CD4-positive, alpha-beta T cell (primary cell): ENCODE data around the gene PPFIBP2. TPM values are rescaled to one million over a fixed set of nuclear protein-coding genes. Genes with fewer than 3 reads are reported as not detected.

Experiments used
- ATAC-seq: fragments of 200-7000 bp; cut with Tn5 transposase; one replicate; pipeline ENCODE4 v1.10.0; 2022; ENCODE audit warnings: mild to moderate bottlenecking; ENCODE audit not compliant: poor library complexity
- CTCF ChIA-PET: fragments of 350-600 bp; sonication (Branson Sonifier 250); formaldehyde crosslinking; loops from one replicate; lab custom pipeline; 2021; ENCODE audit warnings: antibody characterized with exemption, inconsistent platforms; lab: Charles Lee
- POLR2A ChIA-PET: fragments of 350-600 bp; sonication (Branson Sonifier 250); formaldehyde crosslinking; loops from one replicate; lab custom pipeline; 2021; ENCODE audit warnings: antibody characterized with exemption, inconsistent platforms; lab: Charles Lee
- DNase-seq, 14 experiments: peaks; one replicate each; pipeline ENCODE4 v3.0.0-alpha.2; 2013 to 2020; ENCODE audit warnings: mixed read lengths in 2 of 14
- H3K27ac ChIP-seq, 2 donors: one replicate each; pipeline versions ENCODE4 v1.5.1 to v1.7.0; 2013; ENCODE audit warnings: low read length in 2 of 2, low read depth in 1 of 2, mild to moderate bottlenecking in 1 of 2
- H3K27me3 ChIP-seq, 2 experiments: 1 replicate in 1 of 2; 2 replicates in 1 of 2; pipeline versions ENCODE4 v1.6.1 to v1.7.0; 2013; ENCODE audit warnings: low read length in 2 of 2, control low read depth in 1 of 2, mild to moderate bottlenecking in 1 of 2, moderate library complexity in 1 of 2; ENCODE audit not compliant: insufficient read depth in 2 of 2, control insufficient read depth in 1 of 2
- H3K36me3 ChIP-seq: one replicate; pipeline ENCODE4 v1.6.1; 2013; ENCODE audit warnings: low read length, control low read depth; ENCODE audit not compliant: insufficient read depth
- H3K4me1 ChIP-seq: one replicate; pipeline ENCODE4 v1.6.1; 2013; ENCODE audit warnings: low read length, control low read depth; ENCODE audit not compliant: insufficient read depth
- H3K4me3 ChIP-seq: one replicate; pipeline ENCODE4 v1.5.1; 2013; ENCODE audit warnings: mild to moderate bottlenecking, low read length, moderate library complexity
- H3K9me3 ChIP-seq, 2 experiments: 1 replicate in 1 of 2; 2 replicates in 1 of 2; pipeline versions ENCODE4 v1.6.1 to v1.7.0; 2013; ENCODE audit warnings: low read length in 2 of 2, mild to moderate bottlenecking in 2 of 2, control low read depth in 1 of 2, moderate library complexity in 1 of 2; ENCODE audit not compliant: control insufficient read depth in 1 of 2, insufficient read depth in 1 of 2
- H3K27ac Mint-ChIP-seq: one replicate; pipeline ENCODE4 v1.8.0; 2020; ENCODE audit warnings: mixed read lengths
- H3K27me3 Mint-ChIP-seq: one replicate; pipeline ENCODE4 v1.8.0; 2021; ENCODE audit warnings: mixed read lengths
- H3K36me3 Mint-ChIP-seq: one replicate; pipeline ENCODE4 v1.8.0; 2021; ENCODE audit warnings: low read depth, mixed read lengths
- H3K4me1 Mint-ChIP-seq: one replicate; pipeline ENCODE4 v1.8.0; 2021; ENCODE audit warnings: low read depth, mixed read lengths
- H3K4me3 Mint-ChIP-seq: one replicate; pipeline ENCODE4 v1.8.0; 2020; ENCODE audit warnings: mild to moderate bottlenecking, mixed read lengths
- H3K9me3 Mint-ChIP-seq: one replicate; pipeline ENCODE4 v1.8.0; 2020; ENCODE audit warnings: mixed read lengths
- intact Hi-C, 2 experiments: fragments of 100-400 bp; cut with DNase I in 1 of 2; cut with micrococcal nuclease in 1 of 2; formaldehyde crosslinking; loops; one replicate each; pipeline versions ENCODE4 v1.15.1 to v1.9.0; 2023 to 2025; cut with DNase I, micrococcal nuclease
- total RNA-seq, 174 experiments: library from RNA in 2 of 174; stranded (reverse) in 2 of 174; gene quantifications; one replicate each; pipeline ENCODE4 v1.2.3 and lab custom pipeline; 2021 to 2026
- TF ChIP-seq, protein P1 (sequence below): fragments of 200-600 bp; IDR thresholded peaks from one replicate; pipeline ENCODE4 v1.8.0; 2022; ENCODE audit warnings: antibody characterized with exemption, mild to moderate bottlenecking

Gene PPFIBP2
- total RNA-seq, 2 experiments from 2014 or later = 27.0 to 35.9 TPM

DNA sequence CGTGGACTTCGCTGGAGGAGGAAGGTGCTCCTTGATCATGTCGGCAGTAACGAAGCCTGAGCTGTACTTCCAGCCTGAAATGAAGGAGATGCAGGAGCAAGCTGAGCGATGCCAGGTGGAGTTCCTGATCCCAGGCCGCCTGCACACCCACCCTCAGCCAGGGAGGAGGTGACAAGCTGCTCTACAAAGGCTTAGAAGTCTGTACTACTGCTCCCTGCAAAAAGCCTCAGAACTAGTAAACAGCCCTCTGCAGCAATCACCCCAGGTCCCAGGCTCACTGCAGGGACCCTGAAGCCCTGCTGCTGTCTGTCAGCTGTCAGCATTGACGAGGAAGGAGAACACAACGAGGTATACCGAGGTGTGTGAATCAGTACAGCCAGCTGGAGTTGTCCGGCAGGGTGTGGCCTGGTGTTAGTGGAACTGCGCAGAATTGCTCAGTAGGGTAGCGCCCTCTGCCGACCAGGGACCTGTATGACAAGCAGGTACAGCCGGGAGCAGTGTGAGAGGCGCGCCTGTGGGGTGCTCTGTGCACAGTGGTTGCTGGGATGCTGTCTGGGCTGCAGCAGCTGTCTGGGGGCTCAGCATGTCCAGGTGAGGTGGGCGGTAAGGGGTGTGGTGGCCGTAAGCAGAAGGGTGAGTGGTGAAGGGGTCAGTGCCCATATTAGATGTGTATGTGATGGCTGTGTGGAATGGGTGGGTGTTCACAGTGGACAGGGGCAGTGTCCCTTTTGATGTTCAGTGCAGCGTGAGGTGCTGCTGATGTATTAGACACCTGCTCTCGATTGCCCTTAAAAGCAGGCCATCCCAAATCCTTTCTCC, 151.9 kb downstream of the PPFIBP2 start:
- H3K9me3 Mint-ChIP-seq = no peaks in the 10 kb centered on the region
- intact Hi-C loops = loop anchor here (1.0 to 2.0 kb wide), 3 partner anchors 152 to 567 kb away; partner anchors contain the start of gene PPFIBP2 (in 2 of the 2)
- ATAC-seq (peak; percentile 97), DNase-seq (peak; percentile 39 to 82 (median 60))
- TF ChIP-seq, protein P1, sequence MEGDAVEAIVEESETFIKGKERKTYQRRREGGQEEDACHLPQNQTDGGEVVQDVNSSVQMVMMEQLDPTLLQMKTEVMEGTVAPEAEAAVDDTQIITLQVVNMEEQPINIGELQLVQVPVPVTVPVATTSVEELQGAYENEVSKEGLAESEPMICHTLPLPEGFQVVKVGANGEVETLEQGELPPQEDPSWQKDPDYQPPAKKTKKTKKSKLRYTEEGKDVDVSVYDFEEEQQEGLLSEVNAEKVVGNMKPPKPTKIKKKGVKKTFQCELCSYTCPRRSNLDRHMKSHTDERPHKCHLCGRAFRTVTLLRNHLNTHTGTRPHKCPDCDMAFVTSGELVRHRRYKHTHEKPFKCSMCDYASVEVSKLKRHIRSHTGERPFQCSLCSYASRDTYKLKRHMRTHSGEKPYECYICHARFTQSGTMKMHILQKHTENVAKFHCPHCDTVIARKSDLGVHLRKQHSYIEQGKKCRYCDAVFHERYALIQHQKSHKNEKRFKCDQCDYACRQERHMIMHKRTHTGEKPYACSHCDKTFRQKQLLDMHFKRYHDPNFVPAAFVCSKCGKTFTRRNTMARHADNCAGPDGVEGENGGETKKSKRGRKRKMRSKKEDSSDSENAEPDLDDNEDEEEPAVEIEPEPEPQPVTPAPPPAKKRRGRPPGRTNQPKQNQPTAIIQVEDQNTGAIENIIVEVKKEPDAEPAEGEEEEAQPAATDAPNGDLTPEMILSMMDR = peak; percentile 93
- H3K4me1 Mint-ChIP-seq = no peaks in the 10 kb centered on the region
- peaks cover 0 to 3% of the 10 kb centered on the region in 2 experiments for H3K27me3 ChIP-seq
- no peaks in the 10 kb centered on the region for H3K4me1 ChIP-seq
- peaks cover 8% of the 10 kb centered on the region for H3K27me3 Mint-ChIP-seq
- peaks cover 5% of the 10 kb centered on the region for H3K36me3 Mint-ChIP-seq
- H3K4me3 Mint-ChIP-seq = no peak overlapping the region
- no peak overlapping the region for H3K27ac Mint-ChIP-seq
- ChIA-PET POLR2A (no interaction called here), CTCF (interaction anchor here (0.7 to 2.3 kb wide), 6 partner anchors 12 to 568 kb away, joined by 3 to 10 read pairs (median 4); partner anchors contain the start of gene PPFIBP2)
- H3K9me3 ChIP-seq = no peaks in the 10 kb centered on the region
- no peak overlapping the region for H3K4me3 ChIP-seq
- no peaks in the 10 kb centered on the region for H3K36me3 ChIP-seq
- H3K27ac ChIP-seq = no peak overlapping the region

GRCh38 chr11:7666292-7666866, 152.6 kb downstream of the PPFIBP2 start:
- POLR2A ChIA-PET = no interaction called here
- no peaks in the 10 kb centered on the region for H3K36me3 ChIP-seq

DNA sequence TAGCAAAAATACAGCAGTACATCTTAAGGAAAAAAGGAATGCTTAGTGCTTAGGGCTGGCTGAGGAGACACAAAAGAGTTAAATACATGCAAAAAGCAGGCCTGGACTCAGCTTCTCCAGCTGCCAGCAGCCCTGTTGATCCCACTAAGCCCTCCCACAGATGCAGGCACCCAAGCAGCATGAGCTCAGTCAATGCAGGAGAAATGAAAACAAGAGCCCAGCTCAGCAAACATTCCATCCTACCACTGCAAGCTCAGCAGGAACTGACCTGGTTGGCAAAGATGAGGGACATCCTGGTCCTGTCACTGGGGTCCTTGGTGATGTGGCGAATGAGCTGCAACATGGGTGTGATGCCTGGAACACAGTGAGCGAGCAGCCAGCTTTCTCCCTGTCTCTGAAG, 153.7 kb downstream of the PPFIBP2 start:
- no peak overlapping the region for H3K27ac Mint-ChIP-seq
- DNase-seq = no peak
- ATAC-seq = no peak
- H3K36me3 Mint-ChIP-seq = peaks cover 5% of the 10 kb centered on the region
- ChIA-PET CTCF (no interaction called here), POLR2A (no interaction called here)
- H3K9me3 ChIP-seq = no peaks in the 10 kb centered on the region
- no peaks in the 10 kb centered on the region for H3K4me1 ChIP-seq
- peaks cover 24% of the 10 kb centered on the region for H3K27me3 Mint-ChIP-seq
- H3K4me1 Mint-ChIP-seq = peaks cover under 1% of the 10 kb centered on the region
- H3K27ac ChIP-seq = no peak overlapping the region
- no peak overlapping the region for H3K4me3 ChIP-seq
- peaks cover 12 to 17% of the 10 kb centered on the region in 2 experiments for H3K27me3 ChIP-seq
- TF ChIP-seq, protein P1 = no peak
- no peaks in the 10 kb centered on the region for H3K9me3 Mint-ChIP-seq
- no peak overlapping the region for H3K4me3 Mint-ChIP-seq
- intact Hi-C loops = no loop called here
- H3K36me3 ChIP-seq = no peaks in the 10 kb centered on the region

More at GRCh38 chr11:7666292-7666866, 152.6 kb downstream of the PPFIBP2 start:
- Histone ChIP-seq H3K4me3 (no peak overlapping the region), H3K4me1 (no peaks in the 10 kb centered on the region), H3K9me3 (no peaks in the 10 kb centered on the region), H3K27ac (no peak overlapping the region), H3K27me3 (peaks cover 3 to 7% of the 10 kb centered on the region in 2 experiments)
- Mint-ChIP-seq H3K27me3 (peaks cover 14% of the 10 kb centered on the region), H3K27ac (no peak overlapping the region), H3K4me3 (no peak overlapping the region), H3K9me3 (no peaks in the 10 kb centered on the region), H3K36me3 (peaks cover 5% of the 10 kb centered on the region), H3K4me1 (no peaks in the 10 kb centered on the region)
- intact Hi-C loops = no loop called here
- TF ChIP-seq, protein P1 = no peak
- no peak for DNase-seq
- no peak for ATAC-seq
- CTCF ChIA-PET = interaction anchor here (0.8 to 2.3 kb wide), 3 partner anchors 28 to 568 kb away, joined by 3 to 10 read pairs (median 3); partner anchors contain the start of gene PPFIBP2
